Bone marrow (tissue), 2 donors: ENCODE data around the gene P4HA2.
A peak's percentile ranks its signal among the peaks of the same experiment; 100 is the strongest.

Experiments used
- DNase-seq, 2 donors: peaks; one replicate each; lab custom pipeline; 2025; lab: John Stamatoyannopoulos, UW

P4HA2 gene

GRCh38 chr5:132227485-132228240 is at the start of gene P4HA2:
Gene P4HA2, minus strand, starts transcription at chr5:132227853. Its CDS starts 9,227 bp downstream, at chr5:132218626.
- peak in 1 of 2 donors; percentile 21 for DNase-seq

GRCh38 chr5:132277256-132277655 is 49.6 kb upstream of the P4HA2 start:
- no peak for DNase-seq

DNA sequence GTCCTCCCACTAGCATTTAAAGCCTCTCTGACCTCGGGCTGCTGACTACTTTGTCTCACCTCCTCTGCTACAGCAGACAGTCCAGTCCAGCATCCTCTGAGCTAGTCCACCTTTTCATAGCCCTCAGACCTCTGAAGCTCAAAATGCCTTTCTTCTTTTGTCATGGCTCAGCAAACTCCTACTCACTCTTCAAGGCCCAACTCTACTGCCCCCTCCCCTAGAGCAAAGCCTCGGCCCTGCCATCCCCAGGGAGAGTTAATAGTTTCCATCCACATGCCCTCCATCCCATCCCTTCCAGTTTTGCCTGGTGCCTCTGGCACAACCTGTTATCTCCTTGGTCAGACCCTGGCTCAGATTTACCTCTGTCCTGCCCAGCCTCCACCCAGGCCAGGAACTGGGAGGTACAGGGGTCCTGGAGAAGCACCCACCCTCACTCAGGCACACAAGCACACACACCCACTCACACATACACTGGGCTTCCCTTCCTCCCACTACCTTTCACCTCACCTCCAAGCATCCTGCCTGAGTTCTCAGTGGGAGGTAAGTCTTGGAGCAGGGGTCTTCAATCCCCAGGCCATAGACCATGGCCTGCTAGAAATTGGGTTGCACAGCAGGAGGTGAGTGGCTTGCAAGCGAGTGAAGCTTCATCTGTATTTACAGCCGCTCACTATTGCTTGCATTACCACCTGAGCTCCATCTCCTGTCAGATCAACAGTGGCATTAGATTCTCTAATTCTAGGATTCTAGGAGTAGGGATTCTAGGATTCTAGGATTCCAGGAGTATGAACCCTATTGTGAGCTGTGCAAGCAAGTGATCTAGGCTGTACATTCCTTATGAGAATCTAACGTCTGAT is 47.9 kb upstream of the P4HA2 start:
- no peak for DNase-seq

GRCh38 chr5:132274050-132274792 is 46.6 kb upstream of the P4HA2 start:
- DNase-seq = no peak

GRCh38 chr5:132273631-132274030 is 46.0 kb upstream of the P4HA2 start:
- DNase-seq = no peak

DNA sequence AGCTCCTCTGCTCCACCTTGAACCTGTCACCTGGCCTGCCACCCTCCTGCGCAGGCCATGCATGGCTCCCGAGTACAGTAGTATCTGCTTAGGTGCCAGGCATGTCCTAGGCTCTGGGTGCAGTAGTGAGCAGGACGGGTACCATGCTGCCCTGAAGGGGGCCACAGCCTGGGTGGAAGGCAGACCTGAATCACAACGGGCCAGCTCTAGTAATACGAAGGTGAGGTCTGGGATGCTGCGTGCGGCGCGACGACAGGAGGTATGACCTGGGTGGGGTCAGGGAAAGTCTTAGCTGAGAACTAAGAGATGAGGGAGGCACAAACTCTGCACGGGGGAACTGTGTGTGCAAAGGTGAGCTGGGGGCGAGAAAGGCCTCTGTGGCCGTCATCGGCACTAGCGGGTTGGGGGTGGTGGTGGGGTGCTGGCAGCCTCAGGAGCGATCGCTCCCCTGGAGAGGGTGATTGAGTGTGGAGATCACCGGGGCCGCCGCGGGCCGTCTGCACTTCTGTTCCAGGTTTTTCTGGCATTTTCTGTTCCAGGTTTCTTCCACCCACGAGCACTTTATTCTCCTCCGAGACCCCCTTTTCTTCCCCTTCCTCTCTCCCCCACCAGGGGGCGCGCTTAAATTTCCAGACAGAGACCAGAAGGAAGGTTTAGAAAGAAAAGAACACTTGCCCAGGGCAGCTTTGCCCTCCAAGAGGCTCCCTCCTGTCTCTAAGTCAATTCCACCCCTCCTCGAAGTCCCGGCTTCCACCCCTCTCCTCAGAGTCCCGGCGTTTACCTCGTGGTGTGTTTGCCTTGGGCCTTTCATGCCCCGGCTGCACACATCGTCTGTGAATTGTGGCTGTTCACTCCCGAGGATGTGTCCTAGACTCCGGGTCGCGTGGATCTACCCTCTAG is 44.9 kb upstream of the P4HA2 start:
- DNase-seq = peak; percentile 43 to 71

- DNase-seq = no peak
Observed at GRCh38 chr5:132271251-132272246, 43.9 kb upstream of the P4HA2 start.

DNA sequence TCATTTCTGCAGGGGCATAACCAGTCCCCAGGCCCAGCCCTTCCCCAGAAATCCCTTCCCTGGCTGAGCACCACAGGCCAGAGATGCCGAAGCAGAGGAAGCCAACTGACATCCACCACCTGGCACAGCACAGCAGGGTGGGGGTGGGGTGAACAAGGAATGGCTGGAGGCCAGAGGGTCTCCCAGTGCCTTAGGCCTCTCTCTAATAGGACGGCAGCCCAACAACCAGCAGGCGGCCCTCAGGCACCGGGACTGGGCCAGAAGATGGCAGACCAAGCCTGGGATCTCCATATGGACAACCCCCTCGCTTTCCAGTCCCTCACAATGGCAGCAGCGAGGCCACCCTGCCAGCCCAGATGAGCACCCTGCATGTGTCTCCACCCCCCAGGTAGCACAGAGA is 43.1 kb upstream of the P4HA2 start:
- no peak for DNase-seq

GRCh38 chr5:132270335-132270665 is 42.6 kb upstream of the P4HA2 start:
- DNase-seq = no peak

GRCh38 chr5:132269635-132270334 is 42.1 kb upstream of the P4HA2 start:
- no peak for DNase-seq

DNA sequence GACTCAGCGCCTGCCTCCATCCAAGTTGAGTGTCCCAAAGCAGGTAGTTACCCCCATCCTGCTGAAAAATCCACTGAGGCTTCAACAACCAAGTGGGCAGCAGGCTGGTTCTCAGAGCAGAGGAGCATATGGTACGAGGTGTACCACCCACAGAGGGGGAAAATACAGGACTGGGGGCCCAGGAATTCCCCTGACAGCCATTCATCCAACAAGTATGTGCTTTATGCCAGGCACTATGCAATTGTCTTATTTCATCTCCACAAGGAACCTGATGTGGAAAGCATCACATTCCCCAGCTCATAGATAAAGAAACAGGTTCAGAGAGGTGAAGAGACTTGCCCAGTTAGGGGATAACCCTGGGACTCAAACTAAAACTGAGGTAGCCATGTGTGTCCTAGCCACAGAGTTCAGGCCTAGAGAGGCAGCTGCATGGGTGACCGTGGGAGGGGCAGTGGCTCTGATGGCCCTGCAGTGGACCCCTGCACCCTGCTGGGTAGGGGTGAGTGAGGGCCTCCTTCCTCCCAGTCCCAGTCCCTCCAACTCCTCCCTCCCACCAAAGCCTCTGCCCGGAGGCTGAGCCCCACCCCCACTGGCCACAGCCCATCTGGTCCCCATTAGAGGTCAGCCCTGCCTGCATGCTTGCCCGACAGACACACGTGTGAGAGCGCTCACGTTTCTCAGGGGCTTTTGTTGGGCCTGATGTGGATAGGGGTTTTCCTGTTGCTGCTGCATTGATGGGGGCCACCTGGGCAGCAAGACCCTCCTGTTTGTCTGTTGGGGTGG is 41.3 kb upstream of the P4HA2 start:
- no peak for DNase-seq

- DNase-seq = no peak
Observed at GRCh38 chr5:132267931-132268768, 40.5 kb upstream of the P4HA2 start.

DNA sequence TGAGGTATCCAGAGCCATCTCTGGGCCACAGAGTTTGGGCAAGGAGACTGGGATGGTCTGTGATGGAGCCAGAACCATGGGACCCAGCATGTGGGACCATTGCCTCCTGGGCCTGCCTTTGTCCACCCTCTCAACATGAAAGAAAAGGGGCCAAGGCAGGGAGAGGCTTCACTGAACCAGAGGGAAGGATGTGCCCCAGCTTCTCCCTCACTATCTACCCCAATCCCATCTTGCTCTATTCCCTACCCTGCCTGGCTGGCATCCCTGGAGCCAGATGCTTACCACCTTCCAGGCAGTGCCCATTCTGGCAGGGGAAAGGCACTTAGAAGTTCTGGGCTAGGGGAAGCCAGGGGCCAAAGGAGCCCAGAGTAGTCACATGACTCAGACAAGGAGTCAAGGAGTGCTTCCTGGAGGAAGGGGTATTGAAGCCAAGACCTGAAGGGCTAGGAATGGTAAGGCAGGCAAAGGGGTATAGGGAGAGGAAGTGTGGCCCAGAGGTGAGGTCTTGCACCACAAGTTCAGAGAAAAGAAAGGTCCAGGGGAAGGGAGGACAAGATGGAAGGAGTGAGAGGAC is 39.6 kb upstream of the P4HA2 start:
- DNase-seq = no peak

DNA sequence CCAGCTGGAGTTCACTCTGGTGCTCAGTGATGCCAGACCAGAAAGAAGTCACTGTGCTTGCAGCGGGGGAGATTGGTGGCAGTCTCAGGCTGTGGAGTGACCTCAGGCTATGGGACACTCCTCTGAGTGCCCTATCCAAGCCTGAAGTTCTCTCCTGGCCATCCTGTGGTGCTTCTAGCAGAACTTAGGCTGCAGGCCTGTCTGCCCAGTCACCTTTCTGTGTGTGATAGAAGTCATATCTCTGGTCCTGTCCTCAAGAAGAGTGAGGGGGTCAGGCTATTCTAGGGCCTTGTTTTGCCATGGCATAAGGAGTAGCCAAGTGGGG is 39.1 kb upstream of the P4HA2 start:
- no peak for DNase-seq

- no peak for DNase-seq
Observed at GRCh38 chr5:132266031-132266835, 38.6 kb upstream of the P4HA2 start.

DNA sequence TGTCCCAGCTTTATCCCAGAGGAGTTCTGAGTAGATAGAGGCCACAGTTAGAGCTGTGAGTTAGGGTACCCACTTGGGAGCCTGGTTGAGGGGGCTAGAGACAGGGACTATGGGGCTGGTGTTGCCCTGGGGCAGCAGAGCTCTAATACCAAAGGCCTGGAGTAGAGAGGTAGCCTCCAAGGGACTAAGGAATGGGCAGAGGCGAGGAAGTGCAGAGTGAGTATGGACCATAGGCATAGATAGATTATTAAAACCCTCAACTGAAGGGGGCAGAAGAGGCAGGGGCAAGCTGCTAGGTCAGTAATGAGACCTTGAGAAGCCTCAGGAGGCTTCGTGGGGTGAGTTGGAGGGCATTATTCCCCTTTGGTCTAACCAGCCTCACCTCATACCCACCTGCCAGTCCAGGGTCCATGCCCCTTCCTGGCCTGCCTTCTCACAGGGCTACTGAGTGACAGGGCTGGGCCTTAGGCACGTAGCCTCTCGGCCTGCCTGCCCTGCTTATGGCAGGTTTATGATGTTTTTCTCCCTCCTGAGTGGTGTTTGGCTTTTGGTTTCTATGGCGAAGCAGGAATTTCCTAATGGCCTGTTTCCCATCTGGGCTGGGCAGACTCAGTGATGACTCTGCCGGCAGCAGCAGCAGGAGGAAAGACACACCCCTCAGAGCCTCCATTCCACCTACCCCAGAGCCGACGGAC is 37.8 kb upstream of the P4HA2 start:
- no peak for DNase-seq
